Heart right ventricle (tissue), 16 donors: ENCODE data around the gene FRMD4B. TPM values are rescaled to one million over a fixed set of nuclear protein-coding genes. Genes with fewer than 3 reads are reported as not detected.

Experiments
- ATAC-seq, 8 donors: fragments of 200-7000 bp; cut with Tn5 transposase; one replicate each; pipeline ENCODE4 v1.9.1; 2020; ENCODE audit warnings: mild to moderate bottlenecking in 8 of 8, moderate library complexity in 8 of 8, moderate number of reproducible peaks in 1 of 8
- DNase-seq, 2 donors: peaks; one replicate each; pipeline ENCODE4 v3.0.0-alpha.2; 2020
- H3K27ac ChIP-seq, 10 donors: fragments of 200-600 bp; sonication (generic) in 2 of 10; one replicate each; pipeline versions ENCODE4 v1.5.0 to v1.8.0; 2020 to 2022; ENCODE audit warnings: mild to moderate bottlenecking in 3 of 10
- H3K27me3 ChIP-seq, 7 donors: fragments of 200-600 bp; one replicate each; pipeline ENCODE4 v1.8.0; 2021 to 2022; ENCODE audit warnings: mild to moderate bottlenecking in 2 of 7
- H3K36me3 ChIP-seq, 9 donors: fragments of 200-600 bp; sonication (generic) in 1 of 9; one replicate each; pipeline versions ENCODE4 v1.5.0 to v1.8.0; 2020 to 2022; ENCODE audit warnings: mild to moderate bottlenecking in 2 of 9
- H3K4me1 ChIP-seq, 9 donors: fragments of 200-600 bp; sonication (generic) in 1 of 9; one replicate each; pipeline versions ENCODE4 v1.5.0 to v1.8.0; 2020 to 2022; ENCODE audit warnings: mild to moderate bottlenecking in 4 of 9
- H3K4me3 ChIP-seq, 10 donors: fragments of 200-600 bp; sonication (generic) in 2 of 10; one replicate each; pipeline versions ENCODE4 v1.5.0 to v1.8.0; 2020 to 2022; ENCODE audit warnings: mild to moderate bottlenecking in 7 of 10, moderate library complexity in 2 of 10
- H3K9me3 ChIP-seq, 11 donors: fragments of 200-600 bp in 10 of 11; sonication (generic) in 2 of 11; one replicate each; pipeline versions ENCODE4 v1.5.0 to v1.8.0; 2013 to 2022; ENCODE audit warnings: mild to moderate bottlenecking in 2 of 11, control low read depth in 1 of 11, moderate library complexity in 1 of 11
- whole genome bisulfite sequencing, 2 donors: extraction: QIAGEN DNeasy Blood & Tissue Kit; methylation state at CpG; one replicate each; pipeline ENCODE4 v1.1.7; 2013; ENCODE audit warnings: inconsistent platforms in 1 of 2; 5-methylcytosine and 5-hydroxymethylcytosine counted together
- intact Hi-C, 10 donors: fragments of 100-400 bp; cut with DNase I; formaldehyde crosslinking; loops; one replicate each; pipeline versions ENCODE4 v1.11.1 to v1.14.2; 2022
- polyA plus RNA-seq, 2 donors: library from polyadenylated mRNA; stranded (reverse); fragments of 200-250 nt; gene quantifications; one replicate each; pipeline ENCODE4 v1.2.3, GENCODE V29; 2013
- total RNA-seq, 10 donors: library from RNA; stranded (reverse); fragmentation: NEBNext Ultra II Directional in 3 of 10; extraction: Animal tissue kit (Norgen Biotek cat#: 25700) in 3 of 10; gene quantifications; one replicate each; pipeline versions ENCODE4 v1.2.1 to v1.2.4, GENCODE V29; 2021 to 2023
- TF ChIP-seq, protein P1 (sequence below), 9 donors: fragments of 200-600 bp; sonication (generic) in 2 of 9; IDR thresholded peaks; one replicate each; pipeline versions ENCODE4 v1.5.0 to v1.8.0; 2021 to 2022; ENCODE audit warnings: antibody characterized with exemption in 9 of 9, mild to moderate bottlenecking in 5 of 9, moderate library complexity in 1 of 9
- donor health status: Arrhythmogenic right ventricular cardiomyopathy.
- donor health status: ischemic (EF 13 %, LVEDD 7.1; RV severe dilation, severe dysfunction).
- donor health status: healthy with polysubstance abuse.
- donor health status: DM: no; HTN: yes; CAD: no.
- donor health status: DM: no; HTN: no; CAD: no.
- donor health status: ischemic (EF 25% LVEDD 6.9; RV normal size, moderate dysfunction).
- donor health status: ischemic (EF 25% LVEDD 5.7; RV mildly dilated, moderate dysfunction).
- donor health status: healthy.
- donor health status: DM: yes; HTN: yes; CAD: no.
- donor health status: Ischemic cardiomyopathy.
- donor health status: ischemic (EF 35%, LVEDD 5.7; RV mildly dilated, moderate dysfunction).
- donor health status: nonischemic (EF 11% LVEDD 7.7; RV severe dilation, severe dysfunction).
- donor health status: DM: yes; HTN: yes; CAD: no.
- donor health status: PGD.
- donor health status: ischemic (EF 29% LVEDD 5.4; RV normal size, mild dysfunction).
- donor health status: nonischemic (EF 23%, LVEDD 6.1; RV moderate dilation, normal function).

The FRMD4B gene
- total and polyA plus RNA-seq, 12 donors, result 4.1 to 31.0 (median 16.7) TPM

DNA sequence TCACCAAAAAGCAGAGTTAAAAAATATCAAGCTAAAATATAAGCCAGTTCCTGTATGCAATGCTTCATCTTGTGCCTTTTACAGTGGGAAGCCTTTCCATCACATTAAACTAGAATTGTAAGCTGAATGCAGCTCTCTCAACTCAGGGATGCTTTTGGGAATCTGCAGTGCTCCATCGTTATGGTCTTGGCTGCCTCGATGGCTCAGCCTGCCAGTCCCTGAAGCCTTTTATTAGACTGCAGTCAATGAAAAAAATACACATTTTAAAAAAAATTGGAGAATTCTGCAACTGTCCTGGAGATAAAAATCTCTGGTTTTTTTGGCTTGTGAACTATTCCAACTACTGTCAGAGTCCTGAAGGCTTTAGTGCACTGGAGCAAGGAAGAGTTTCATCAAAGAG lies 53.0 kb downstream of the FRMD4B start:
- Histone ChIP-seq H3K4me3 (no peak overlapping the region), H3K36me3 (no peaks in the 10 kb centered on the region), H3K27ac (peak overlapping the region in 4 of 10 donors; percentile 40 to 88 (median 46)), H3K4me1 (peaks cover 0 to 57% (median 40%) of the 10 kb centered on the region in 9 donors), H3K9me3 (peaks cover 0 to 4% (median 0%) of the 10 kb centered on the region in 11 donors), H3K27me3 (no peaks in the 10 kb centered on the region)
- ATAC-seq (no peak), DNase-seq (no peak)
- WGBS, 2 donors, result 63 to 69% methylated on average over 2 of the region's 2 CpGs
- intact Hi-C loops, result loop anchor here in 1 of 10 donors (5.0 kb wide), 1 partner anchor 54 kb away; the partner anchor contains the start of gene FRMD4B
- TF ChIP-seq, protein P1, sequence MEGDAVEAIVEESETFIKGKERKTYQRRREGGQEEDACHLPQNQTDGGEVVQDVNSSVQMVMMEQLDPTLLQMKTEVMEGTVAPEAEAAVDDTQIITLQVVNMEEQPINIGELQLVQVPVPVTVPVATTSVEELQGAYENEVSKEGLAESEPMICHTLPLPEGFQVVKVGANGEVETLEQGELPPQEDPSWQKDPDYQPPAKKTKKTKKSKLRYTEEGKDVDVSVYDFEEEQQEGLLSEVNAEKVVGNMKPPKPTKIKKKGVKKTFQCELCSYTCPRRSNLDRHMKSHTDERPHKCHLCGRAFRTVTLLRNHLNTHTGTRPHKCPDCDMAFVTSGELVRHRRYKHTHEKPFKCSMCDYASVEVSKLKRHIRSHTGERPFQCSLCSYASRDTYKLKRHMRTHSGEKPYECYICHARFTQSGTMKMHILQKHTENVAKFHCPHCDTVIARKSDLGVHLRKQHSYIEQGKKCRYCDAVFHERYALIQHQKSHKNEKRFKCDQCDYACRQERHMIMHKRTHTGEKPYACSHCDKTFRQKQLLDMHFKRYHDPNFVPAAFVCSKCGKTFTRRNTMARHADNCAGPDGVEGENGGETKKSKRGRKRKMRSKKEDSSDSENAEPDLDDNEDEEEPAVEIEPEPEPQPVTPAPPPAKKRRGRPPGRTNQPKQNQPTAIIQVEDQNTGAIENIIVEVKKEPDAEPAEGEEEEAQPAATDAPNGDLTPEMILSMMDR (IDR thresholded peaks at IDR 0.05), result no peak

DNA sequence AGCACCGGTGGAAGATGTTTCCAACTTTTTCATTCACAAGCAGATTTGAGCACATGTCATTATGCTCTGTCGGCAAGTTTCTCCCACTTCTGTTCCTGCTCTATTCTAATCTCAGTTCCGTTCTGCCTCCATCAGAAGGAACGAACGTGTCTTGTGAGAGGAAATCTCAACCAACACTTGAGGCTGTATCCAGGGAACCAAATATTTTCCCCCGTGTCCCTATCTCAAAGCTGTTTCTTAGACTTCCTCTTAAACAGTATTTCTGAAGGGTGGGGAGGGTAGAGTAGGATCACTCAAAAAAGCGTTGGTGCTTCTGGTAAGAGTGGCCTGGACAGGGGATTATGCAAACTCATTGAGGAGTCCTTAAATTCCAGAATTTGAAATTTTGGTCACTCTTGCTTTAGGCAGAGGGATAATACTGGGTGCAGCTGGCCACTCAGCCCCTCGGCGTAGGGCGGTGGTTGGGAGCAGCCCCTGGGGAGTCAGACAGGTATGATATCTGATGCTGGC lies 54.9 kb downstream of the FRMD4B start:
- WGBS, 2 donors, result 28 to 31% methylated on average over 10 of the region's 10 CpGs
- H3K27ac ChIP-seq, result peak overlapping the region; percentile 5 to 88 (median 70)
- peaks cover 0 to 75% (median 57%) of the 10 kb centered on the region in 9 donors for H3K4me1 ChIP-seq
- TF ChIP-seq, protein P1 (IDR thresholded peaks at IDR 0.05), result no peak
- no peaks in the 10 kb centered on the region for H3K27me3 ChIP-seq
- intact Hi-C loops, result loop anchor here in 1 of 10 donors (5.0 kb wide), 1 partner anchor 56 kb away; the partner anchor contains the start of gene FRMD4B
- DNase-seq (peak in 1 of 2 donors; percentile 57), ATAC-seq (peak; percentile 63 to 87 (median 82))
- H3K4me3 ChIP-seq, result no peak overlapping the region
- no peaks in the 10 kb centered on the region for H3K36me3 ChIP-seq
- H3K9me3 ChIP-seq, result no peaks in the 10 kb centered on the region

DNA sequence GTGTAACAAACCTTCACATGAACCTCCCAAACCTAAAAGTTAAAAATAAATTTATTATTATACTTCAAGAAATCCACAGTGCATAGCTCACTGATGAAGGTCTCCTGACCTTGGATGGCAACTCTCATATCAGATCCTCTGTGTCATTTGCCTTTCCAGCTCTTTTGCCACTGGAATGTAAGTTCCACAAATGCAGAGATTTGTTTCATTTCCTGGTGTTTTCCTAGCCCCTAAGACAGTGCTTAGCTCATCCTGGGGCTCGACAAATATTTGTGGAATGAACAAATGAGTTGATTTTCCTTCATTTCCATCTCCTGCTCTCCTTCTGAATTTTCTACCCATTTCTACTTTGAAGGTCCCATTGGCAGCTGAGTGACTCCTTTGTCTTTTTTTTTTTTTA lies 56.0 kb downstream of the FRMD4B start:
- H3K27me3 ChIP-seq, result no peaks in the 10 kb centered on the region
- H3K4me1 ChIP-seq, result peaks cover 0 to 76% (median 59%) of the 10 kb centered on the region in 9 donors
- ATAC-seq, result no peak
- 74% methylated on average over 1 of the region's 1 CpG for WGBS, 2 donors
- H3K27ac ChIP-seq, result peak overlapping the region in 6 of 10 donors; percentile 67 to 88 (median 76)
- H3K36me3 ChIP-seq, result no peaks in the 10 kb centered on the region
- TF ChIP-seq, protein P1 (IDR thresholded peaks at IDR 0.05), result no peak
- H3K4me3 ChIP-seq, result no peak overlapping the region
- H3K9me3 ChIP-seq, result no peaks in the 10 kb centered on the region
- DNase-seq, result no peak
- intact Hi-C loops, result loop anchor here in 7 of 10 donors (5.0 to 10.0 kb wide), 7 partner anchors 57 to 345 kb away; partner anchors contain the start of gene FRMD4B (in 1 of the 7)

DNA sequence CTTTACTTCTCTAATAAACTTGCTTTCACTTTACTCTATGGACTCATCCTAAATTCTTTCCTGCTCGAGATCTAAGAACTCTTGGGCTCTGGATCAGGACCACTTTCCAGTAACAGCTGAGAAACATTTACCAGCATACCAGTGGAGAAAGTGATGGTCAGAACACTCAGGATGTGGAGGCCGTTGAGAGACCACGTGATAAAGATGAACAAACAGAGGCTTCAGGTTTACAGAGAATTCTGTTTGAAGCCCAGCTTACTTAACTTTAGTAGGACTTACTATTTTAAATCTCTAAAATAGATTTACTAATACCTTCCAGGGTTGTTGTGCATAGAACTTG lies 57.0 kb downstream of the FRMD4B start:
- no peaks in the 10 kb centered on the region for H3K36me3 ChIP-seq
- H3K4me3 ChIP-seq, result no peak overlapping the region
- intact Hi-C loops, result loop anchor here in 7 of 10 donors (5.0 to 10.0 kb wide), 6 partner anchors 76 to 346 kb away; no protein-coding TSS in a partner anchor
- TF ChIP-seq, protein P1 (IDR thresholded peaks at IDR 0.05), result no peak
- DNase-seq, result no peak
- ATAC-seq, result no peak
- no peaks in the 10 kb centered on the region for H3K27me3 ChIP-seq
- 46 to 63% methylated on average over 3 of the region's 3 CpGs for WGBS, 2 donors
- H3K4me1 ChIP-seq, result peaks cover 0 to 79% (median 61%) of the 10 kb centered on the region in 9 donors
- peak overlapping the region in 6 of 10 donors; percentile 18 to 88 (median 52) for H3K27ac ChIP-seq
- no peaks in the 10 kb centered on the region for H3K9me3 ChIP-seq
